Stomach (tissue), 9 donors: Measurements from ENCODE around the gene STAB1. TPM values are rescaled to one million over a fixed set of nuclear protein-coding genes. Genes with fewer than 3 reads are reported as not detected.

Source experiments
- DNase-seq, 2 donors: peaks; one replicate each; pipeline versions ENCODE4 v3.0.0 to v3.0.0-alpha.2; 2013 to 2019
- H3K27ac ChIP-seq, 5 donors: fragments of 200-600 bp in 4 of 5; sonication (generic) in 4 of 5; one replicate each; pipeline ENCODE4 v1.5.1; 2013 to 2019; ENCODE audit warnings: mild to moderate bottlenecking in 1 of 5, moderate library complexity in 1 of 5
- H3K27me3 ChIP-seq, 3 donors: fragments of 200-600 bp; sonication (generic); one replicate each; pipeline ENCODE4 v1.5.1; 2017 to 2019; ENCODE audit warnings: mixed run types in 1 of 3
- H3K36me3 ChIP-seq, 4 donors: fragments of 200-600 bp; sonication (generic); 1 replicate in 3 of 4; 2 replicates in 1 of 4; pipeline ENCODE4 v1.5.1; 2016 to 2019
- H3K4me1 ChIP-seq, 4 donors: fragments of 200-600 bp; sonication (generic); one replicate each; pipeline ENCODE4 v1.5.1; 2016 to 2019
- H3K4me3 ChIP-seq, 4 donors: fragments of 200-600 bp; sonication (generic) in 3 of 4; one replicate each; pipeline ENCODE4 v1.5.1; 2016 to 2019; ENCODE audit warnings: mild to moderate bottlenecking in 1 of 4
- H3K9me3 ChIP-seq, 4 donors: fragments of 200-600 bp; sonication (generic); one replicate each; pipeline ENCODE4 v1.5.1; 2016 to 2019
- CTCF ChIP-seq, 7 experiments: fragments of 450-650 bp in 4 of 7; fragments of 200-600 bp in 3 of 7; sonication (generic) in 3 of 7; IDR thresholded peaks; one replicate each; pipeline ENCODE4 v1.5.1; 2016 to 2019; ENCODE audit warnings: antibody characterized with exemption in 7 of 7, control low read depth in 2 of 7, mild to moderate bottlenecking in 1 of 7
- EP300 ChIP-seq: sonication (generic); formaldehyde crosslinking; IDR thresholded peaks from one replicate; pipeline ENCODE4 v1.6.1; 2017; ENCODE audit warnings: antibody characterized with exemption
- POLR2A ChIP-seq, 4 donors: fragments of 450-650 bp; IDR thresholded peaks; one replicate each; pipeline ENCODE4 v1.6.1; 2016; ENCODE audit warnings: antibody characterized with exemption in 4 of 4, control low read depth in 2 of 4, mild to moderate bottlenecking in 1 of 4, moderate library complexity in 1 of 4
- POLR2AphosphoS5 ChIP-seq, 3 donors: sonication (generic); formaldehyde crosslinking; IDR thresholded peaks; one replicate each; pipeline ENCODE4 v1.6.1; 2016; ENCODE audit warnings: antibody characterized with exemption in 3 of 3
- WGBS, 5 donors: extraction: QIAGEN DNeasy Blood & Tissue Kit in 3 of 5; methylation state at CpG; one replicate each; pipeline versions ENCODE4 v1.1.5 to v1.1.7; 2013 to 2018; 5-methylcytosine and 5-hydroxymethylcytosine counted together
- intact Hi-C: fragments of 100-400 bp; cut with DNase I; formaldehyde crosslinking; loops from one replicate; pipeline ENCODE4 v1.15.1; 2023; ENCODE audit warnings: low total_unique reads
- polyA plus RNA-seq, 3 donors: library from polyadenylated mRNA; stranded (reverse); fragments of 200-250 nt; gene quantifications; one replicate each; pipeline ENCODE4 v1.2.3, GENCODE V29; 2013
- total RNA-seq, 5 donors: library from RNA; depleted of rRNA; stranded (reverse); fragments of >200 nt; gene quantifications; one replicate each; pipeline versions ENCODE4 v1.1.0 to v1.2.3, GENCODE V29; 2014 to 2016
- donor health status: healthy with polysubstance abuse.
- donor health status: Bipolar disorder and iron deficiency.
- donor health status: healthy.

STAB1 gene
- total and polyA plus RNA-seq, 8 donors, result 33.7 to 295 (median 62.8) TPM

GRCh38 chr3:52519445-52520140, 24.5 kb downstream of the STAB1 start:
- H3K4me3 ChIP-seq, result no peak overlapping the region
- TF ChIP-seq POLR2AphosphoS5 (IDR thresholded peaks at IDR 0.05) (no peak), POLR2A (IDR thresholded peaks at IDR 0.05) (no peak), EP300 (no peak), CTCF (IDR thresholded peaks at IDR 0.05) (no peak)
- peaks cover 0 to 52% (median 25%) of the 10 kb centered on the region in 4 donors for H3K36me3 ChIP-seq
- no peaks in the 10 kb centered on the region for H3K9me3 ChIP-seq
- 88 to 90% (median 89%) methylated on average over 18 to 22 of the region's 22 CpGs for WGBS, 5 donors
- peaks cover 0 to 16% (median 10%) of the 10 kb centered on the region in 4 donors for H3K4me1 ChIP-seq
- no peak for DNase-seq
- no peaks in the 10 kb centered on the region for H3K27me3 ChIP-seq
- intact Hi-C loops, result no loop called here
- H3K27ac ChIP-seq, result no peak overlapping the region

- Histone ChIP-seq H3K4me1 (peaks cover 0 to 22% (median 16%) of the 10 kb centered on the region in 4 donors), H3K27ac (no peak overlapping the region), H3K36me3 (peaks cover 0 to 56% (median 29%) of the 10 kb centered on the region in 4 donors), H3K4me3 (no peak overlapping the region), H3K9me3 (no peaks in the 10 kb centered on the region), H3K27me3 (no peaks in the 10 kb centered on the region)
- no peak for DNase-seq
- 92 to 96% (median 94%) methylated on average over 10 to 14 of the region's 14 CpGs for WGBS, 5 donors
- intact Hi-C loops, result no loop called here
- TF ChIP-seq EP300 (no peak), CTCF (IDR thresholded peaks at IDR 0.05) (no peak), POLR2A (IDR thresholded peaks at IDR 0.05) (no peak), POLR2AphosphoS5 (IDR thresholded peaks at IDR 0.05) (no peak)
Observed at GRCh38 chr3:52520141-52520667, 25.1 kb downstream of the STAB1 start.

GRCh38 chr3:52520716-52521487, 25.8 kb downstream of the STAB1 start:
- Histone ChIP-seq H3K36me3 (peaks cover 0 to 62% (median 29%) of the 10 kb centered on the region in 4 donors), H3K27ac (no peak overlapping the region), H3K4me1 (peaks cover 0 to 28% (median 20%) of the 10 kb centered on the region in 4 donors), H3K4me3 (no peak overlapping the region), H3K27me3 (no peaks in the 10 kb centered on the region), H3K9me3 (no peaks in the 10 kb centered on the region)
- DNase-seq, result no peak
- 86 to 90% (median 90%) methylated on average over 14 to 20 of the region's 20 CpGs for WGBS, 5 donors
- TF ChIP-seq POLR2A (IDR thresholded peaks at IDR 0.05), result no peak
- no peak for TF ChIP-seq EP300
- TF ChIP-seq CTCF (IDR thresholded peaks at IDR 0.05), result no peak
- no peak for TF ChIP-seq POLR2AphosphoS5 (IDR thresholded peaks at IDR 0.05)
- intact Hi-C loops, result no loop called here

GRCh38 chr3:52521488-52521824, 26.3 kb downstream of the STAB1 start:
- Histone ChIP-seq H3K27ac (no peak overlapping the region), H3K4me3 (no peak overlapping the region), H3K36me3 (peaks cover 0 to 62% (median 31%) of the 10 kb centered on the region in 4 donors), H3K27me3 (no peaks in the 10 kb centered on the region), H3K9me3 (no peaks in the 10 kb centered on the region), H3K4me1 (peaks cover 0 to 28% (median 20%) of the 10 kb centered on the region in 4 donors)
- WGBS, 5 donors, result 84 to 92% (median 89%) methylated on average over 6 to 8 of the region's 8 CpGs
- TF ChIP-seq POLR2A (IDR thresholded peaks at IDR 0.05) (no peak), POLR2AphosphoS5 (IDR thresholded peaks at IDR 0.05) (no peak), EP300 (no peak), CTCF (IDR thresholded peaks at IDR 0.05) (no peak)
- intact Hi-C loops, result no loop called here
- DNase-seq, result no peak
